Stomach (tissue), 9 donors: Measurements from ENCODE around the gene ZNF431. TPM values are rescaled to one million over a fixed set of nuclear protein-coding genes. Genes with fewer than 3 reads are reported as not detected.

Experiments used
- DNase-seq, 2 donors: peaks; one replicate each; pipeline versions ENCODE4 v3.0.0 to v3.0.0-alpha.2; 2013 to 2019
- H3K27ac ChIP-seq, 5 donors: fragments of 200-600 bp in 4 of 5; sonication (generic) in 4 of 5; one replicate each; pipeline ENCODE4 v1.5.1; 2013 to 2019; ENCODE audit warnings: mild to moderate bottlenecking in 1 of 5, moderate library complexity in 1 of 5
- H3K27me3 ChIP-seq, 3 donors: fragments of 200-600 bp; sonication (generic); one replicate each; pipeline ENCODE4 v1.5.1; 2017 to 2019; ENCODE audit warnings: mixed run types in 1 of 3
- H3K36me3 ChIP-seq, 4 donors: fragments of 200-600 bp; sonication (generic); 1 replicate in 3 of 4; 2 replicates in 1 of 4; pipeline ENCODE4 v1.5.1; 2016 to 2019
- H3K4me1 ChIP-seq, 4 donors: fragments of 200-600 bp; sonication (generic); one replicate each; pipeline ENCODE4 v1.5.1; 2016 to 2019
- H3K4me3 ChIP-seq, 4 donors: fragments of 200-600 bp; sonication (generic) in 3 of 4; one replicate each; pipeline ENCODE4 v1.5.1; 2016 to 2019; ENCODE audit warnings: mild to moderate bottlenecking in 1 of 4
- H3K9me3 ChIP-seq, 4 donors: fragments of 200-600 bp; sonication (generic); one replicate each; pipeline ENCODE4 v1.5.1; 2016 to 2019
- EP300 ChIP-seq: sonication (generic); formaldehyde crosslinking; IDR thresholded peaks from one replicate; pipeline ENCODE4 v1.6.1; 2017; ENCODE audit warnings: antibody characterized with exemption
- POLR2A ChIP-seq, 4 donors: fragments of 450-650 bp; IDR thresholded peaks; one replicate each; pipeline ENCODE4 v1.6.1; 2016; ENCODE audit warnings: antibody characterized with exemption in 4 of 4, control low read depth in 2 of 4, mild to moderate bottlenecking in 1 of 4, moderate library complexity in 1 of 4
- POLR2AphosphoS5 ChIP-seq, 3 donors: sonication (generic); formaldehyde crosslinking; IDR thresholded peaks; one replicate each; pipeline ENCODE4 v1.6.1; 2016; ENCODE audit warnings: antibody characterized with exemption in 3 of 3
- WGBS, 5 donors: extraction: QIAGEN DNeasy Blood & Tissue Kit in 3 of 5; methylation state at CpG; one replicate each; pipeline versions ENCODE4 v1.1.5 to v1.1.7; 2013 to 2018; 5-methylcytosine and 5-hydroxymethylcytosine counted together
- intact Hi-C: fragments of 100-400 bp; cut with DNase I; formaldehyde crosslinking; loops from one replicate; pipeline ENCODE4 v1.15.1; 2023; ENCODE audit warnings: low total_unique reads
- polyA plus RNA-seq, 3 donors: library from polyadenylated mRNA; stranded (reverse); fragments of 200-250 nt; gene quantifications; one replicate each; pipeline ENCODE4 v1.2.3, GENCODE V29; 2013
- total RNA-seq, 5 donors: library from RNA; depleted of rRNA; stranded (reverse); fragments of >200 nt; gene quantifications; one replicate each; pipeline versions ENCODE4 v1.1.0 to v1.2.3, GENCODE V29; 2014 to 2016
- TF ChIP-seq, protein P1 (sequence below), 7 experiments: fragments of 450-650 bp in 4 of 7; fragments of 200-600 bp in 3 of 7; sonication (generic) in 3 of 7; IDR thresholded peaks; one replicate each; pipeline ENCODE4 v1.5.1; 2016 to 2019; ENCODE audit warnings: antibody characterized with exemption in 7 of 7, control low read depth in 2 of 7, mild to moderate bottlenecking in 1 of 7
- donor health status: healthy with polysubstance abuse.
- donor health status: Bipolar disorder and iron deficiency.
- donor health status: healthy.

ZNF431 gene
- total and polyA plus RNA-seq, 8 donors: 2.0 to 55.4 (median 5.8) TPM

DNA sequence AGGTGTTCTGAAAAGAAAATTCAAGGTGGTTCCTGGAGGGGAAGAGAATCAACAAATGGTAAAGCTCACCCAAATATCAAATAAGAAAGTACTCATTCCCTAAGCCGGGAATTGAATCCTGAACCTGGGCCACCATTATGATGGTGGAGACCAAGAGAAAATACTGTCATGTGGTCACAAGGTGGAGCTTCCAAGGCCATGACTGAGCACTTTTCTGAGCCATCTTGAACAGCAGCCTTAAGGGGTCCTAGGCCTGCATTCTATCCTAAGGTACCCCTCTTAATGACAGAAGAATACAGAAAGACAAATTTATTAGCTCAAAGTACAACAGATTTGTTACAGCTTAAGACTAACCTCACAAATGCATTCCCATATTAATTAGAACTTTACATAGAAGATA is 9.6 kb downstream of the ZNF431 start:
- Histone ChIP-seq H3K36me3 (peaks cover 15 to 80% (median 74%) of the 10 kb centered on the region in 4 donors), H3K27me3 (no peaks in the 10 kb centered on the region), H3K9me3 (no peaks in the 10 kb centered on the region), H3K4me3 (no peak overlapping the region), H3K27ac (no peak overlapping the region), H3K4me1 (no peaks in the 10 kb centered on the region)
- intact Hi-C loops: no loop called here
- WGBS, 5 donors: 94 to 100% (median 97%) methylated on average over 1 of the region's 1 CpG
- TF ChIP-seq POLR2AphosphoS5 (IDR thresholded peaks at IDR 0.05) (no peak), POLR2A (IDR thresholded peaks at IDR 0.05) (no peak), EP300 (no peak)
- TF ChIP-seq, protein P1, sequence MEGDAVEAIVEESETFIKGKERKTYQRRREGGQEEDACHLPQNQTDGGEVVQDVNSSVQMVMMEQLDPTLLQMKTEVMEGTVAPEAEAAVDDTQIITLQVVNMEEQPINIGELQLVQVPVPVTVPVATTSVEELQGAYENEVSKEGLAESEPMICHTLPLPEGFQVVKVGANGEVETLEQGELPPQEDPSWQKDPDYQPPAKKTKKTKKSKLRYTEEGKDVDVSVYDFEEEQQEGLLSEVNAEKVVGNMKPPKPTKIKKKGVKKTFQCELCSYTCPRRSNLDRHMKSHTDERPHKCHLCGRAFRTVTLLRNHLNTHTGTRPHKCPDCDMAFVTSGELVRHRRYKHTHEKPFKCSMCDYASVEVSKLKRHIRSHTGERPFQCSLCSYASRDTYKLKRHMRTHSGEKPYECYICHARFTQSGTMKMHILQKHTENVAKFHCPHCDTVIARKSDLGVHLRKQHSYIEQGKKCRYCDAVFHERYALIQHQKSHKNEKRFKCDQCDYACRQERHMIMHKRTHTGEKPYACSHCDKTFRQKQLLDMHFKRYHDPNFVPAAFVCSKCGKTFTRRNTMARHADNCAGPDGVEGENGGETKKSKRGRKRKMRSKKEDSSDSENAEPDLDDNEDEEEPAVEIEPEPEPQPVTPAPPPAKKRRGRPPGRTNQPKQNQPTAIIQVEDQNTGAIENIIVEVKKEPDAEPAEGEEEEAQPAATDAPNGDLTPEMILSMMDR (IDR thresholded peaks at IDR 0.05): no peak
- no peak for DNase-seq

DNA sequence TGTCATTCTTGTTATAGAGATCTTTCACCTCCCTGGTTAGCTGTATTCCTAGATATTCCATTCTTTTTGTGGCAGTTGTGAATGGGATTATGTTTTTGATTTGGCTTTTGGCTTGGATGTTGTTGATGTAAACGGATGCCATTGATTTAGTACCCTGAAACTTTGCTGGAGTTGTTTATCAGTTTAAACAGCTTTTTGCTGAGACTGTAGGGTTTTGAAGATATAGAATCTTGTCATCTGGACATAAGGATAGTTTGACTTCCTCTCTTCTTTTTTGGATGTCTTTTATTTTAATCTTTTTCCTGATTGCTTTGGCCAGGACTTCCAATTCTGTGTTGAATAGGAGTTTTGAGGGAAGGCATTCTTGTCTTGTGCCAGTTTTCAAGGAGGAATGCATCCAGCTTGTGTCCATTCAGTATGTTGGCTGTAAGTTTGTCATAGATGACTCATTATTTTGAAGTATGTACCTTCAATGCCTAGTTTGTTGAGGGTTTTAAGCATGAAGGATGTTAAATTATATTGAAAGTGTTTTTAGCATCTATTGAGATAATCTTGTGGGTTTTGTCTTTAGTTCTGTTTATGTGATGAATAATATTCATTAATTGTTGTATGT is 16.8 kb downstream of the ZNF431 start:
- H3K9me3 ChIP-seq: peaks cover 0 to 25% (median 8%) of the 10 kb centered on the region in 4 donors
- H3K27ac ChIP-seq: no peak overlapping the region
- intact Hi-C loops: no loop called here
- H3K4me3 ChIP-seq: no peak overlapping the region
- no peak for TF ChIP-seq POLR2A (IDR thresholded peaks at IDR 0.05)
- peaks cover 0 to 44% (median 36%) of the 10 kb centered on the region in 4 donors for H3K36me3 ChIP-seq
- WGBS, 5 donors: 89 to 97% (median 97%) methylated on average over 1 of the region's 1 CpG
- H3K4me1 ChIP-seq: no peaks in the 10 kb centered on the region
- no peak for DNase-seq
- H3K27me3 ChIP-seq: no peaks in the 10 kb centered on the region

DNA sequence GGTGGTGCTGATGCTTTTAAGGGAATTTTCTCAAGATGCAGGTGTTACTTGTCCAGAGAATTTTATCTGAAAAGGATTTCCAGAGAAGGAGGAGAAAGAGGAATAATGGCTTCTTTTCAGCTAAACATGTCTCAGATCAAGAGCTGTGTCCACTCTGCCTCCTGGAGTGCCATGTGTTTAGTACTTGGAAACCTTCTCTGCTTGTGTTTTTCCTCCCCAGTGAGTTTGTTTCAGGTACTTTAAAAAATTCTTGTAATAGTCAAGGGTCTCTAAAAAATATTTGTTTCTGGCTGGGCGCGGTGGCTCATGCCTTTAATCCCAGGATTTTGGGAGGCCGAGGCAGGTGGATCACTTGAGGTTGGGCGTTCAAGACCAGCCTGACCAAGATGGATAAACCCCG is 22.7 kb downstream of the ZNF431 start:
- no peak for TF ChIP-seq POLR2AphosphoS5 (IDR thresholded peaks at IDR 0.05)
- TF ChIP-seq, protein P1 (IDR thresholded peaks at IDR 0.05): no peak
- TF ChIP-seq EP300: no peak
- TF ChIP-seq POLR2A (IDR thresholded peaks at IDR 0.05): no peak
- no peaks in the 10 kb centered on the region for H3K27me3 ChIP-seq
- 95 to 100% (median 97%) methylated on average over 5 of the region's 5 CpGs for whole genome bisulfite sequencing, 5 donors

DNA sequence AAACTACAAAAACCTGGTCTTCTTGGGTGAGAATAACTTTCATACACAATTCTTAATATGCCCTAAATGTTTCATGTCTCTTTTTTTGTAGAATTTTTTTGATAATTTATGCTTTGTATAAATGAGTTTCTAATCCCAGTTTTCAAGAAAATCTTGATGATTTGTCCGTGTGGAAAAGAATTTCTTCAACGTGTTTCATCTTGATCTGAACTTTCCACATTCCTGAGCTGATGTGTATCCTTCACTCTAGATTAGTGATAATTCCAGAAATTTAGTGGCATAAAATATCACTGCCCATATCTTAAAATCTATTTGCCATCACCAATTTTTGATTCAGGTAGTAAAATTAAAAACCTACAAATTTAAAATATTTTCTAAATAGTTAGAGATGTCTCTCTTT is 24.6 kb downstream of the ZNF431 start:
- H3K4me3 ChIP-seq: no peak overlapping the region
- peaks cover 0 to 4% (median 0%) of the 10 kb centered on the region in 4 donors for H3K9me3 ChIP-seq
- TF ChIP-seq POLR2AphosphoS5 (IDR thresholded peaks at IDR 0.05): no peak
- no peak for TF ChIP-seq EP300
- TF ChIP-seq, protein P1 (IDR thresholded peaks at IDR 0.05): no peak
- TF ChIP-seq POLR2A (IDR thresholded peaks at IDR 0.05): no peak
- WGBS, 5 donors: 84 to 96% (median 91%) methylated on average over 2 of the region's 2 CpGs
- peaks cover 14 to 84% (median 76%) of the 10 kb centered on the region in 4 donors for H3K36me3 ChIP-seq
- no peaks in the 10 kb centered on the region for H3K4me1 ChIP-seq
- H3K27ac ChIP-seq: no peak overlapping the region
- H3K27me3 ChIP-seq: no peaks in the 10 kb centered on the region
- intact Hi-C loops: no loop called here
- no peak for DNase-seq

More for the DNA sequence above, 22.7 kb downstream of the ZNF431 start:
- intact Hi-C loops: no loop called here
- Histone ChIP-seq H3K36me3 (peaks cover 6 to 67% (median 62%) of the 10 kb centered on the region in 4 donors), H3K27ac (no peak overlapping the region), H3K4me1 (no peaks in the 10 kb centered on the region), H3K4me3 (no peak overlapping the region), H3K9me3 (peaks cover 0 to 6% (median under 1%) of the 10 kb centered on the region in 4 donors)
- no peak for DNase-seq

DNA sequence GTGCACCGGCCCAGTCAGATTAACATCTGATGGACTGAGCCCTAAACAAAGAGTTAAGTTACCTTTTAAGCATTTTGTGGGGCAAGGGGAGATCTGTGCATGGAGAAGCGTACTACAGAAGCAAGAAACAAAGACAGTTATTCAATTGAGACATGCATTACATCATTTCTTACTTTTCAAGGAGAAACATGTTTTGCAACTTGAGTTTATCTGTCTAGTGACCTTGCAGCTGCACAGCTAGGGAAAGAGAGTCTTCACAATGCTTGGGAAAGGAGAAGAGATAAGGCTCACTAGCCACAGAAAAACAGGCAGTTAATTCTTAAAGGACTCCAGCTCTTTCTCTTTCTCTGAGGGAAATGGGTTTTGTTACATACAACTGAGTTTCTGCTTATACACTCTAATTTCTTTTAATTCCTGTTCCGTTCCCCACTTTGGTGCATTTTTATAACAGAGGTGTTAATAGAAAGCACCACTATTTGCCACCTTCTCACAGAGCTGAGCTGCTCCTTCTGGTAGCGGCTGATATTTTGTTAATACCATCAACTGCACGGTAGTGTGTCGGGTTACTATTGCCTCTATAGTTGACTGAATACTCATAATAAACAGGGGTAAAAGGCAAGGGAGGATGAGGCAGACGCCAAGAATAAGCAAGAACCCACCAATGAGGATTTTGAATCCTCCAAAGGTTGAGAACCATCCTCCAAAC is 55.9 kb downstream of the ZNF431 start:
- intact Hi-C loops: no loop called here
- Histone ChIP-seq H3K27me3 (no peaks in the 10 kb centered on the region), H3K9me3 (no peaks in the 10 kb centered on the region), H3K36me3 (no peaks in the 10 kb centered on the region), H3K4me3 (no peak overlapping the region), H3K4me1 (no peaks in the 10 kb centered on the region), H3K27ac (no peak overlapping the region)
- TF ChIP-seq, protein P1 (IDR thresholded peaks at IDR 0.05): no peak
- TF ChIP-seq POLR2A (IDR thresholded peaks at IDR 0.05) (no peak), EP300 (no peak), POLR2AphosphoS5 (IDR thresholded peaks at IDR 0.05) (no peak)
- DNase-seq: no peak
- 43 to 65% (median 46%) methylated on average over 7 of the region's 7 CpGs for WGBS, 5 donors
